ENCODE data around the gene USP6NL.

GRCh38 chr10:11415095-11415494 lies 196.4 kb downstream of the USP6NL start:
- no peak for TF ChIP-seq CTCF (IDR thresholded peaks at IDR 0.05)
- TF ChIP-seq EZH2 (IDR thresholded peaks at IDR 0.05): no peak
- TF ChIP-seq EZH2phosphoT487 (IDR thresholded peaks at IDR 0.05): no peak
